GM19238 (cell line): ENCODE measurements around the gene DOC2B.

Experiments
- DNase-seq: peaks from one replicate; pipeline ENCODE4 v3.0.0; 2011; ENCODE audit warnings: low spot score; ENCODE audit not compliant: insufficient read length

DOC2B gene

DNA sequence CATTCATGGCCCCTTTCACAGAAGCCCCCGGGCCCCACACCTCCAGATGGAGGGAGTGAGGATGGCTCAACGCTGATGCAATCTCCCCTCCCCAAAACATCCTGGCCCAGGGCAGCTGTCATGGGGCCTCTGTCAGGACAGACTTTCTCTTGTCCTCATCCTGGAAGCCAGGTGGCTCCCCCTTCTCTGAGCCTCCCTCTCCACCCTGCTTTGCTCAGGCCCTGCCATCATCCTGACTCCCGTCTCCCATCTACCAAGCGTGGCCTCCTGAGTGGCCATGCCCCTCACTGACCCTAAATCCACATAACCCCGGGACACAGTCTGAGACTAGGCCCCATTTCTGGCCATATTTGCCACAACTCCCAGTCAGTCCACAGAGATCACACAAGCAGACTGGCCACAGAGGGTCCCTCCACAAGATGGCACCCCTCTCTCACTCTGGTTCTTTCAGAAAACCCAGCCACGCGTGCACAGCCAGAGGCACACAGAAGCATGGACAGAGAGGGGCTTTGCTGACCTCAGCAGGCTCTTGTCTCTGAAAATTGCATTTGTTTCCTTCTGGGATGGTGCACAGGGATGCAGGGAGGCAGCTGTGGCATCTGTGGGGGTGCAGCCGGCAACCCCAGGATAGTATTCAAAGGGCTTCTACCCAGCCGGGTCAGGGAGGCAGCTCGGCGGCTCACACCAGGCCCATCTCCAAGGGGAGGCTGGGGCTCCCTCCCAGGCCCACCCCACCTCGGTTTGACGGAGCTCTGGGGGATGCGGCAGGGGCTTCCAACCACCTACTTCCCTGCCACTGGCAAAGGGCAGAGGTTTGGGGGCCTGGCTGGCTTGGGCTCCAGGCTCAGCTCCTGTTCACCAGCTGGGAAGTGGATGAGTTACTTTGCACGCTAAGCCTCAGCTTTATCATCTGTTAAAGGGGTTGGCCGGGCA, 16.9 kb downstream of the DOC2B start:
- no peak for DNase-seq

- DNase-seq, result no peak
These were observed 17.8 kb downstream of the DOC2B start for GRCh38 chr17:163514-164098.

GRCh38 chr17:162689-163088, 18.8 kb downstream of the DOC2B start:
- DNase-seq, result no peak

GRCh38 chr17:161481-161880, 20.0 kb downstream of the DOC2B start:
- DNase-seq, result no peak

DNA sequence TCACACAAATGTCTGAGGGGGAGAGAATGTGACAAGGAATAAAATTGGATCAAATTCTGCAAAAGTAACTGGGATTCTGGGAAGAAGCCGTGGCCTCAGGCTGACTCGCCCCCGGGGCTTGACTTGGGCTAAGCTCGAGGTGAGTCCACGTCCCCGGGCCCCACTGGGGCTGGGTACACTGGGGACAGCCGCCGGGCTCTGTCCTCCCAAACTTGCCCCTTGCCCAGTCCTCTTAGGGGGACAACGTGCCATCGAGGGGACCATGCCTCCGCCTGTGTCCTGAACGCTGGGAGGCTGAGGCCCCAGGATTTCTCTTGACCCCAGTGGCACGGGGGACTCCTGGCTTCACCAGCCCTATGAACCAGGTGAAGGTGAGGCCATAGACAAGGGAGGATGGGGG, 21.1 kb downstream of the DOC2B start:
- no peak for DNase-seq

- DNase-seq, result no peak
These were observed 21.8 kb downstream of the DOC2B start for GRCh38 chr17:159609-160008.

DNA sequence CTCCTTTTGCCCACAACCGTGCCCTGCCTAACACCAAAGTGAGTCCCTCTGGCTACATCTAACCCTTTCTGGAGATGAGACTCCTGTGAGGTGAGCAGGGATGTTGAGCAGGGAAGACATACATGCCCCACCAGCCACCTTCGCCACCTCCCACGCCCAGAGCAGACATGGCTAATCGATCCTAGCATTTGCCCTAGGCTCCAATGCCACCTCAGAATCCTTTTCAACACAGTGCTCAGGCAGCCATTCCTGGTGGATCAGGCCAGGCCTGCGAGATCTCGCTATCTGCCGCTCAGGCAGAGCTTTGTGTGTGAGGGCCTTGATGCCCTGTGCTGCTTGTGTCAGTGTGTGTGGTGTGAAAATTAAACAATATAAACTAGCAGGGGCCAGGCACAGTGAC, 23.1 kb downstream of the DOC2B start:
- DNase-seq, result no peak

- DNase-seq, result no peak
These were observed 23.5 kb downstream of the DOC2B start for GRCh38 chr17:157901-158300.

GRCh38 chr17:156946-157345, 24.5 kb downstream of the DOC2B start:
- DNase-seq, result no peak

DNA sequence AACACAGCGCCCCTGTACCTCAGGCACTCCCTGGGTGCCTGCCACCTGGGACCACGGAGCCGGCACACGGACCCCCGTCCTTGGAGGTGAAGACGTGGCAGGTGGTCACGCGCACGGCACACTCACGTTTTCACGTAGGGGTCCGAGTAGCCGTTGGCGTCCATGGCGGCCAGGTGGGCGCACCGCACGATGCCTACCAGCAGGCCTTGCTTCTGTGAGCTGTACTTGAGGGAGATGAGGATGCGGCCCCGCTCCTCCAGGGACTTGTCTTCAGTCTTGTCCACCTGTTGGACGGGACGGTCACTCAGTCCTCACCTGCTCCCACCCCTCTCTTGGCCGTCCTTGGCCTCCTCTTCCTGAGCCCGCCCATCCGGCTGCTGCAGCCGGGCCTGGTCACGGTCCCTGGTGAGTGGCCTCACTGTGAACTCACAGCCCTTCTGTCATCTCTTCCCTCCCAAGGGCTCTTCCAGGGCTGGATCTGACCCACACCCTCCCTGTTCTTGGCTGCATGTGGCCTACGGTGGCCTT, 25.3 kb downstream of the DOC2B start:
- no peak for DNase-seq

- no peak for DNase-seq
These were observed 25.9 kb downstream of the DOC2B start for GRCh38 chr17:155576-155975.

GRCh38 chr17:153851-154250, 27.6 kb downstream of the DOC2B start:
- DNase-seq, result no peak

DNA sequence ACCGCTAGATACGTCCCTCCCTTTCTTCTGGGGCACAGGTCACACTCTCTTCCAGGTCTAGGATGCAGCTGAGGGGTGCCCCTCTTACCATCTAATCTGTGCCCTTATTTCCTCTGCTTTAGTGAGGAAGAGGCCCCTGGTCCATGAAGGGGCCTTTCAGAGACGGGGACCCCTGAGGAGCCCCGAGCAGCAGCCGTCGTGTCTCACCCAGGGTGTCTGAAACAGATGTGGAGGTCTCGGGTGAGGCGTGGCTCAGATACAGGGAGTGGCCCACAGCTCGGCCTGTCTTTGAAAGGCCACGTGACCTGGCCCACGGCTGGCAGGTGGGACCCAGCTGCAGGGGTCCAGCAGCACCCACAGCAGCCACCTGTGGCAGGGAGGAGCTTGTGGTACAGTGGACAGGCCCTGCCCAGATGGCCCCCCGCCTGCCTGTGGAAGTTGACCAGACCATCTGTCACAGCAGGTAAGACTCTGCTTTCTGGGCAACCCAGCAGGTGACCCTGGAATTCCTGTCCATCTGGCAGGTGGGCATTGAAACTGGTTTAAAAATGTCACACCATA, 28.5 kb downstream of the DOC2B start:
- no peak for DNase-seq

DNA sequence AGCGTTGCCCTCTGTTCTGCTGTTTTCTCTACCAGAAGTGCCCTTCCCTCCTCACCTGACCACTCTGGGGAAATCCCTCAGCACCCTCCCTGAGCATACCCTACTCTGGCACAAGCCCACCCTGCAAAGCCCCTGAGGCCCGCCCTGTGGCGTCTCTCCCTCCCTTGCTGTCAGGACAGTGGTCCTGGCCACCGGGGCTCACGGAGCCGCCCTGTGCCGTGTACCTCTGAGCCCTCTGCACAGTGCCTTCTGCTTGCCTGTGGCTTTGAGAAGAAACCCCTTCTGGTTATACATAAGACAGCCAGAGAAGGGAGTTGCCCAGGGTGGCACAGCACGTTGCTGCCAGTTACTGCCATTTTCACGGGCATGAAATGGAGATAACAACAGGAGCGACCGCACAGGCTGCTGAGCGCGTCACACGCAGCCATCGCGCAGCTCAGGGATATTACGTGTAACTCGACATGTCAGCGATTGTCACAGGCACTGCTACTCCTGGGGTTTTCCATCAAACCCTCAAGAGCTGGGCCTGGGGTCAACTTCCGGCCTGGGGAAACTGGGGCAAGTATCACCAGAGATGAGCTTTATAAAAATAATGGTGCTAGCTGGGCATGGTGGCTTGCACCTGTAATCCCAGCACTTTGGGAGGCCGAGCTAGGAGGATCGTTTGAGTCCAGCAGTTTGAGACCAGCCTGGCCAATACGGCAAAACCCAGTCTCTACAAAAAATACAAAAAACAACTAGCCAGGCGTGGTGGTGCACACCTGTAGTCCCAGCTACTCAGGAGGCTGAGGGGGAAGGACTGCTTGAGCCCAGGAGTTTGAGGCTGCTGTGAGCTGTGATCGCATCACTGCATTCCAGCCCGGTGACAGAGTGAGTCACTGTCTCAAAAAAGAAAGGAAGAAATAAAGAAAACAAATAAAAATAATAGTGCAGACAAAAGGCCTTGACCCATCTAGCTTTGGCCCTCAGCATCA, 29.3 kb downstream of the DOC2B start:
- no peak for DNase-seq

- no peak for DNase-seq
These were observed 30.4 kb downstream of the DOC2B start for GRCh38 chr17:151004-151403.

- DNase-seq, result no peak
These were observed 31.4 kb downstream of the DOC2B start for GRCh38 chr17:149897-150584.

DNA sequence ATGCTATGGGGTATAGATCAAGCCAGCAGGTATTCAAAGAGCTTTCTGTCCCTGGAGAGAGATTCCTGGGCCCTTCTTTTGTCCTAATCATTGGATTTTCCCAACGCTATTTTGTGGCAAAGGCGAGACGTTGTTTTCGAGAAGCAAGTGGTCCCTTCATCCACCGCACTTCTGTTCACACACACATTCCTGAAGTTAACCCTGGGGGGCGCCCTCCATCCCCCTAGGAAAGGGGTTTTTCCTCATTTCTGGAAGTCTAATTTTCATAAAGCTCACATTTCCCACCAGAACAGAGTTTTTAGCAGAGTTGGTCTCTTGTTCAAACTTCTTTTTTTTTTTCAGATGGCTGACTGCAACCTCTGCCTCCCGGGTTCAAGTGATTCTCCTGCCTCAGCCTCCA, 32.2 kb downstream of the DOC2B start:
- DNase-seq, result no peak

DNA sequence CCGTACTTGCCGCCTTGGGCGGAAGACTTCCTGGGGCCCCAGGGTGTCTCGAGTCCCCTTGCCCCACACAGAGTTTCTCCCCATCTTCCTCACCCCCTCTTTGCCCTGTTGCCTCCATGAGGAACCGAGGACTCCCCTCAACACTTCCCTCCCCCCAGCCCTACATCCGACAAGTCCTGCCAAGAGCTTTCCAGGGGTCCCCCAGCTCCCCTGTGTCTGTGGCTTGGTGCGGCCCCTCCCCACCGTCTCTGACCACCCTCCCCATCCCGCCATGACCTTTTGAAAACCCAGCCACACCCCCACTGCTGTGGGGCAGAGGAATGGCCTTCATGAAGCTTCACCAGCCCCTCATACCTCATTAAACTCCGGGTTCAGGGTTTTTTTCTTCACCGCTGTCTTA, 32.7 kb downstream of the DOC2B start:
- no peak for DNase-seq

- no peak for DNase-seq
These were observed 33.4 kb downstream of the DOC2B start for GRCh38 chr17:147796-148740.
